Stimulated activated CD4-positive, alpha-beta T cell treated with anti-CD3 and anti-CD28 coated beads, Interleukin-1b, Interleukin-23, amount 100 ng/mL, for 24 hours (primary cell): ENCODE data around the gene ARHGAP22.

Experiments
- DNase-seq, 4 experiments: peaks; one replicate each; pipeline ENCODE4 v3.0.0-alpha.2; 2020; ENCODE audit warnings: low read depth in 4 of 4, low spot score in 1 of 4

ARHGAP22 gene

DNA sequence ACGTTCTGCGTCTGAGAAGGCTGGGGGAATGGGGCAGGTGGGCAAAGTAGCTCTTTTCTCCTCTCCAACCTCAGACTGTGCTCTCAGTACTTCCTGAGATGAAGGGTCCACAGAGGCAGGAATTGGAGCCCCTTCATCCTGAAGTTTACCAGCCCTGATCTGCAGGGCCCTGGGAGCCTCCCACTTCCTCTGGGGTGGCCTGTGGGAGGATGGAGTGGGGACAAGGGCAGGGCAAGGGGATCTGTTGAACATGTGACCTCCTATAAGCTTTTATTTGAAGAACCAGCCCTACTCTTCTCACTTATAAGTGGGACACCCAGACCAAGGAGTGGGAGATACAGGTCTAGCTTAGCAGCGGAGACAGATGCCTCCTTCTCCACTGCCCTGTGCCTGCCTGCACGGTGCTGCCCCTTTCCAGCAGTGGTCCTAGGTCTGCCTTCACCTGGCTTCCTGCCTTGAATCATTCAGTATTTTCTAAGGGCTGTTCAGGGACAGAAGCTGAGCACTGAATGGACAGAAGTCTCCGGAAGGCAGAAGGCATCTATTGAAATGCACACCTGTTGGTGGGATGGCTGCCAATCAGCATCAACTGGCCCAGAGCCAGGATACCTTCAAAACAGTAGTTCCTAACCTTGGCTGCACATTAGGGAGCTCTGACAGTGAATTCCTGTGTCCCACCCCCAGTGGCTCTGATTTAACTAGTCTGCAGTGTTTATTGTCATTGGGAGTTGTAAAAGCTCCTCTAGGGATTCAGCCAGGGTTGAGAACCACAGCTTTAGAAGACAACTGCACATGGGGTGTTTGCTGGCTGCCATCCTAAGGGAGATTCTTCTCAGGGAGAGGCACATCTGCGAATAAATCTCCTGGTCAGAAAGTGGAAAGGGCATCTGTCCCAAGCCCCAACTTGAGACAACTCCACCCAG lies 2.7 kb upstream of the ARHGAP22 start:
- no peak for DNase-seq

DNA sequence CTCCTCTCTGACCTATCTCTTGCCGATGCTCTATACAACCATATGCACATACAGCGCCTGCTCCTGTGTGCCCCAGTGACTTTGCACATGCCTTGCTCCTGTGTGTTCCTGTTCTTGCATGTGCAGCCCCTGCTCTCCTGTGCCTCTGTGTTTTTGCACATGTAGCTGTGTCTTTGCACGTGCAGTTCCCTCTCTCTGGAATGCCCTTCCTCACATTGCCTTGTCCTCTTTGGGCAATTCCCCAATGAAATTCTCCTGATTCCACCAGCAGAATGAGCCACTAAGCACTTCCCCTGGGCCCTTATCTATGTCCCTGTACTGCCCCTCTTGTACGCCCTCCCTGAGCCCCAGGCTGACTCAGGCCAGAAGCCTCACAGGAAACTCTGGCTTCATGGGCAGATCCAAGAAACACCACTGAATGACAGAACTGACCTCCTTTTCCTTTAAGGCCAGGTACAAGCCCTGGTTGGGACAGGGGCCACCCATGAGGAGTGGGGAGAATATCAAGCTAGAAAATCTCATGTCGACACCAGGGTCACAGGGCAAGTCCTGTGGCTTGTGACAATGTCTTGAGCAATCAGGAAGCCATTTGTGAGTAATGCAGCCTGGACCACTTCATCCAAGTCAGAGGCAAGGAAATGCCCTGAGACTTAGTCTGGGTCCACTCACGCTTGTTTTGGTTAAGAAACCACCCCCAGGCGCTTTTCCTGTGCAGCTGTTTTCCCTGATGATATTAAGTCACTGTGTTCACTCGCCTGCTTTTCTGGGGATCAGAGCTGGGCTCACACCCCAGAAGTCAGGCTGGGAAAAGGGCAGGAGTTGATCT lies 1.9 kb upstream of the ARHGAP22 start:
- DNase-seq: no peak

DNA sequence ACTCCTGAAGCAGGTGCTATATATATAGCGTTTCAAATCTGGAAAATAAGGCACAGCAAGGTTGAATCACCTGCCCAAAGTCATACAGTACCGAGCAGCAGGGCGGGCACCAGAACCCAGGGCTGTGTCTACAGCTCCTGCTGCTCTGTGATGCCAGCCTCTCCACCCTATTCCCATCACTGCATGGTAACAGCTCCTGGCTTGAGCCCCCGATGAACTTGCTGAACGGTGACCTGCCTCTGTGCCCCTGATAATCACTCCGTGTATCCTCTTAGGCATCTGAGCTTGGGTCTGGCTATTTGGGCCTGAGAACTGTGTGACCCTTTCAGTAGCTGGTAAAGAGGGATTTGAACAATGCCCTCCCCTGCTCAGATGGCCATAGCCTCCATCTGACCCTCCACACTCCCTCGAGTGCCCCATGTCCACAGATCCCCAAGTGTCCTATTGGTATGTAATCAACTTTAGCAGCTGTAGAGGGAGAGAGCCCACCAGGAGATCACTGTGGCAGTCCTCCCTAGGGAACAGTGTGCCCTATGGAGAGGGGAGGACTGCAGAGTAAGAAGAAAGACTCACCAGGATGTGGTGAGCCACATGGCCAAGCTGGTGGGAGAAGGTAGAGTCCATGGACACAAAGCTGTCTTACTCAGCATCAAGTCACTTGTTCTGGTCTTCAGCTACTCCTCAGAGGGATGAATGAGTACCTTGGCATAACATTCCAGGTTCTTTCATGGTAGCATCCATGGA lies 1.1 kb upstream of the ARHGAP22 start:
- DNase-seq: no peak

DNA sequence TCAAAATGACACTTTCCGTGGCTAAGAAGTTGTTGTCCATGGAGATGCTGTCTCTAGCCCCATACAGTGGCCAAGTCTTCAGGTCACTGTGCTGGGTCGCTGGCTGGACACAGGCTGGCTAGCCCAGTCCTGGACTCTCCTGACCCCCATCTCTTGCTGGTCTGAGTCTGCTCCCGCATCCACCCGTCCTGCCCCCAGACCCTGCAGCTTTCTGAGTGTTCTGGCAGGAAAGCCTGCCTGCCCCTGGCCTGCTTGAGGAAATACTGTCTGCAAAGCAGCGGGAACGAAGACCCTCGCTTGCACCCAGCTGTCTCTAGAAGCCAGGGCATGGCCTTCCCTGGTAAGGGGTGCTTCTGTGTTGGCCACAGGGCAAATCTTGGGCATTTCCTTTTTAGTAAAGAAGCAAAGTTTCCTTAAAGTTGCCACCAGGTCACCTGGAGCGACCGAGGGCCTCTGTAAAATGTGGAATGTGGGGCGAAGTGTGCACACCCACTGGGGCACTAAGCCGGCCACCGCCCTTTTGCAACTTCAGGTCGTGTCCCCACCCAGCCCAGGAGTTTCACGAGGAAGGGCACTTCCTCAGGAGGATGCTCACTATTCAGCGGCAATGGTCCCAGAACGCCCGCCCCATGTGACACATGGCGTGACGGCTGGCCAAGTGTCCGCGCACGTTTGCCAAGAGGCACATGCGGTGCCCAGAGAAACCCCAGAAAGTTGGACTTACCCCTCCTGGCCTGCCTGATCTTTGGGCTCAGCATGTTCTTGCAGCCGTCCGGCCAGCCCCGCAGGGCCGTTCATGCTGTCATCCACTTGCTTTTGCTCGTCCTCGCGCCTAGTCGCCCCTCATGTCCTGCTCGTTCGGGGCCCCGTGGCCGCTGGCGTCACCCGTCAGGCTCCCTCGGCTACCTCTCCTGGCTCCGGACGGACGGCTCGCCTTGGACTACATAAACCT lies 558 bp downstream of the ARHGAP22 start:
- no peak for DNase-seq

DNA sequence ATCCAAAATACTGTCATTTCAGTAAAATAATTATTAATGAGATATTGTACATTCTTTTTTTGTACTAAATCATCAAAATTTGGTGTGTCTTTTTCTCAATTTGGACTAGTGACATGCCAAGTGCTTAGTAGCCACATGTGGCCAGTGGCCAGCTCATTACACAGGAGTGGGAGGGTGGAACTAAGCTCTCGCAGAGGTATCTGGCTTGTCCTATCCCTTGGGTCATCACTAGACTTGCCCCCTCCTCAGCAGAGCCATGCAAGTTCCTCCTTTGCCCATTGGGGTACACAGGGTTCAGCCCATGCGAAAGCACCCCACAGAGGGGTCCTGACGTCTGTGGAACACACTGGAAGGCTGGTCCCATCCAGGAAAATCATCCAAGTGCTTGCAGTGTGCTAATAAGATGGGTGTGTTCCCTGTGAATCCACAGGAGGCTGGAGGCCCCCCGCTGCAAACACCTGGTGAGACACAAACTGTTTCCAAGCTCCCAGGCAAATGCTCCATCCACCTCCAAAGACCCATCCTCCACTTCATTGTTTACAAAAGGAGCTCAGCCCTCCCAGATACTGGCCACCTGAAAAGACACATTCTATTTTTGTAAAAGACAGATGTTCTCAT lies 1.3 kb downstream of the ARHGAP22 start:
- no peak for DNase-seq

DNA sequence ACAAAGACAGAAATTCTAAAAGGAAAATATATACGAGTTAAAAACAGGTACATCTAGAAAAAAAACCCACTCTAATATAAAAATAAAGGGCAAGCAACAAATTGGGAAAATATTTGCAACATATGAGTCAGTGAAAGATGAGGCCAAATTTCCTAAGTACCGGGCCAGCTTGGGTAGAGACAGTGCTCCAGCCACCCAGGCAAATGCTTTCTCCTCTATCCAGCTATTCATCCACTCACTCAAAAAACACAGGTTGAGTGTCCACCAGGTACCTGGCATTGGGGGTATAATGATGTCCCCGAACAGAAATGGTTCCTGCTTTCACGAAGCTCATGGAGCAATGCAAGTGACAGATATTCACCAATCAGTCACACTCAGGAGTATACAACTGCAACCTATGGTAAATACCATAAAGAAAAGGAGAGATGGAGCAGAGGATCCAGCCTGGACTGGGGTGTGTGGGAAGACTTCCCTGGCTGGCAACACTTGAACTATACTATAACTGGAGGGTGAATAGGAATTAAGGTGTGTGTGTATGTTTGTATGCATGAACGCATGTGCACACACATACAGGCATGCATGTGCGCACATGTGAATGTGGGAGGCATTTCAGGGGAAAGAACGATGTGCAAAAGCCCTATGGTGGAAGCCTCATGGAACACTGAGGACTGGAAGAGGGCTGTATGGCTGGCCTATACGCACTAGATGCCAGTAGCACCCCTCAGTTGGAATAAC lies 2.3 kb downstream of the ARHGAP22 start:
- DNase-seq: no peak

DNA sequence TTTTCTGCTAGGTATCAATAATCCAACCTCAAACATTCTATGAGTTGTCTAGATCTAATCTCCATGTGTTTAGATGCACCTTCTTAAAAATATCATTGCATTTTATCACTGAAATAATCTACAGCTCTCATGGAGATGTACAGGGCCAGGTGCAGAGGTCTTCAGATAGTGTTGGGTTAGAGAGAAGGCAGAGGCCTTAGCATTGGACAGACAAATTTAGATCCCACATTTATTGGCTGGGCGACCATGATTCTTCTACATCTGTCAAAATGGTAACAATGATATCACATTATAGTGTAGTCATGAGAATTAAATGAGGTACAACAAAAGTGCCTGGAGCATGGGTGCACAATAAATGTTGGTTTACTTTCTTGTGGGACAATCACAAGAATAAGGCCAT lies 3.1 kb downstream of the ARHGAP22 start:
- no peak for DNase-seq

DNA sequence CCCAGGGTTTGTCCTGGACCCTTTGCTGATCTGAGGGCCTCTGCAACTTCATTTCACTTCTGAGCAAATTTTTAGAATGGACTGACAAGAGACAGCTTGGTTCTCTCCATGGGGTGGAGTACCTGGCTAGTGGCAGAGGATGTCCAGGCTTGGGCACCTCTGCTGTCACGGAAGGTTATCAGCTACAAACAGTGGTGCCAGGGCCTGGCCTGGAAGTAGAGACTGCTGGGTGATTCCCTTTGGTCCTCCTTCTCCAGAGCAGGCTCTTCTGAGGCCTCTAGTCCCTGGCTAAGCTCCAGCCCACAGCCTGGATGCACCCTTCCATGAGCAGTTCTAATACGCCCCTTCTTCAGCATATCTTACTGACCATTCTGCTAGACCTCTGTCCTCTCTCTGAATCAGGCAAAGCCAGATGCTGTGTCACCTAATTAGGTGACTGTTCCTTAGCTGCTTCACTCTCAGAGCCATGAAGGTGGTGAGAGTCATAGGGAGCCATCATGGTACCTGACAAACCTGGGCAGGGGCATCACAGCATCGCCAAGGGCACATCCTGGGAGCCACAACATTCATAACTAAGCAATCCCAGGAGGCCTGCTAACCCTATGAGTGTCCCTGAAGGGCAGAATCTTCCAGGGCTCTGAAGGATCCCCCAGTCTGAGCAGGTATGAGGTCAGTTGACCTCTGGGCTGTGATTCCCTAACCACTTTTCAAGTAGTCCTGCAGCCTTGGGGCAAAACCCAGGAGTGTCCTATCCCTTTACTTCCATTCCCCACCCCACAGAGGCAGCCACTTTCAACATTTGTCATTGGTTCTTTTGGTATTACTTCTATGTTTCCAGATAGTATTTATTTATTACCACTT lies 4.0 kb downstream of the ARHGAP22 start:
- DNase-seq: no peak

DNA sequence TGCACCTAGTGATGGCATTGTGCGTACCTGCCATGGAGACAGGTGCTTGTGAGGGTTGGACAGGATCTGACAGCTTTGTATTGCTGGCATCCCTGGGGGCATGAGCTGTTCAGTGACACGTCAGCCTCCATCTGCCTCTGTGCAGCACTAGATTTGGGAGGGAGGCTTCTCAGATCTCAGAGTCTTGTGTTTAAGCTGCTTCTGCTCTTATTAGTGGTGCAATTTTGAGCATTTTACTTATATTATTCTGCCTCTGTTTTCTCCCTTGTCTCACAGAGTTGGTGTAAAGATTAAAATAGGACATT lies 5.1 kb downstream of the ARHGAP22 start:
- no peak for DNase-seq

DNA sequence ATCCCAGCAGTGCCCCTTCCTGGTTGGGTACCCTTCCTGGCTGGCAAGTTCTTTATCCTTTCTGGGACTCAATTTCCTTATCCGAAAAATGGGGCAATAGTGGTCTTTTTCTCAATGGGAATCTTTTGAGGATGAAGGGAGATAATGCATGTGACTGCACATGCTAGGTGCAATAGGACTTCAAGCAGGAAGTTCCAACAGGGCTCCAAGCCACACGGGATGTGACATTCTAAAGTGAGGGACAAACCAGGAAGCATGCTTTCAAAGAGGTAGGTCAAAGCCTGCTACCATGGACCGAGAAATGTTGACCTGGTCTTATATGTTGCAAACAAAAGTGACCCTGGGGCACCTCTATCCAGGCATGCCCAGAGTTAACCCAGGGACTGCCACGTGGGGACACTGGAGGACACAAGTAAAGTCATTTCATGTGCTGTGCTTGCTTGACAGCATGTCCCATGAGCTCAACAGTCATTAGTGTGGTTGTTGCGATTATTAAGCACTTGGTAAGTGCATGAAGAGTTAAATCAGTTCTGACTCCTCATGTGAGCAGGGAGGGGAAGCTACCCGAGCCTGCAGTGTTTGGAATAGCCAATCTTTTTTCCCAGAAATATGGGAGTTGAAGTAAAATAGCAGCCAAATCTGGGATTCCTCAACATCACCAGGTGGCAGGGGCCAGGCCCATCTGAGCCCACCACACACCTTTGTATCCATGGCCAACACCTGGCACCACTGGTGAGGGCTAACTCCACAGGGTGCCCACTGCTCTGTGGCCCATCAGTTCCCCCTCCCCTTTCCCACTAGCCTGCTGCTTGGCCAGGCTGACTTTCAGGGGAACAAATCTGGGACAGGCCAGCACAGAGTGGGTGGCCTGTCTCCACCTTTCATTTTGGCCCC lies 5.7 kb downstream of the ARHGAP22 start:
- no peak for DNase-seq

DNA sequence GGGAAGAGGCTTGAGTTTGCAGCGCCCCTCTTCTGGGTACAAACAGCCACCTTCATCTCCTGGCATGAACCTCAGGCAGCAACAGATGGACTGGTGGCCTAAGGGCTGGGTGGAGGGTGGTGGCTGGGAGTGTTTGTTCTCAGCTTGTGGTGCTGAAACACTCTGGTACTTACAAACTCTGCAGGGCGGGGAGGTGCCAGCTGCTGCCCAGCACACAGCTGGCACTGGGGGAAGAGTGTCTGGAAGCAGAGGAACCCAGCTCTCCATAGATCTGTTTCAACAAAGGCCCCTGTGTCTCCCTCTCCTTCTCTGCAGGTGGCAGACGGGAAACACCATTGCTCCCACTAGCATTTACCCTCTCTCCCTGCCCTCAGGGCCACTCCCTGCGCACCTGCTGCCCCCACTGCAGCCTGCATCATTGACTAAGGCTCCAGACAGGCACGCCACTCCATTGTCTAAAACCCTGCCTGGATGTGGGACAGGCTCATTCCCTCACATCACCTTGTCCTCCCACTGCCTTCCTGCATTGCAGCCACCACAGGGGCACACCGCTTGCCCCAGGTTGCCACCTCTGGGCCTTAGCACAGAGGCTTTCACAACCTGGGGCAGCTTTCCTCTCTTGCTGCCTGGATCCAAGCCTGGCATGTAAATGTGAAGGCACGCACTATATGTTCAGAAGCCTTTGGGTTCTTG lies 6.5 kb downstream of the ARHGAP22 start:
- DNase-seq: no peak

DNA sequence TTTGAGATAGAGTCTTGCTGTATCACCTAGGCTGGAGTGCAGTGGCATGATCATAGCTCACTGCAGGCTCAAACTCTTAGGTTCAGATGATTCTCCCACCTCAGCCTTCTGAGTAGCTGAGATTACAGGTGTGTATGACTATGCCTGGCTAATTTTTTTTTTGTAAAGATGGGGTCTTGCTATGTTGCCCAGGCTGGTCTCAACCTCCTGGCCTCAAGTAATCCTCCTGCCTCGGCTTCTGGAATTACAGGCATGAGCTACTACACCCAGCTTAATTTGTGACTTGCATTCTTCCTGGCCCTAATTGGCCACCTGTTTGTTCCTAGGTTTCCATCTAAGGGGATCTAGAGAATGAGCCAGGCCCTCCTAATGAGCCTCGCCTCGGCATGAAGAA lies 9.3 kb downstream of the ARHGAP22 start:
- DNase-seq: no peak

DNA sequence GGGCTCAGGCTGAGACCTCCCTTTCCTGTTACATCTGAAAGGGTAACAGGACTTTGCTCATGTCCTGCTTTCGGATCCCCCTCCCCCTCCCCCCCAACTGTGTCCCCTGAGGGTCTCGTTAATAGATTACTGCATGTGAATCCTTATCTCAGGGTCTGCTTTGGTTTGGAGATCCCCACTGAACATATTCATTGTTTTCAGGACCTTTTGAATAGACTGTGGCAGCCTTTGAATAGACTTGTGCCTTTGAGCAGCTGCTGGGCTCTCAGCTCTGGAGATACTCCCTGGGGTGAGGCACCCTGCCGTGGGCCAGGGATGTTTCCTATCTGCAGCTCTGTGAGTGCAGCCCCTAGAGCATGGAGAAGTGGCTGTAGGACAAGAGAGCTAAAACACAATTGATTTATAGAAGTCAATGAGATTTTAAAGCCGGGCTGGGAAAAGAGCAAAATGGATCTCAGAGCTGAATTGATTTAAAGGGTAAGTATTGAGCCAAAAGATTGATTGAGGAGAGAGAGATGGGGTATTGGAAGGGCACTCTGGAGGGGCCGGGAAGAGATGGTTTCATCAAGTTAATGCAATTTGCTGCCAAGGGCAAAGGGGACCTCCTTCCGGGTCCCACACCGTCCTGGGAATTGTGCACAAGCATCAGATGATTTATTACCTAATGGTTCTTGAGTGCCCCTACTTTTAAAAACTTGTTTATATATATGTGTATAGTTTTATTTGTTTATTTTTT lies 9.9 kb downstream of the ARHGAP22 start:
- no peak for DNase-seq

DNA sequence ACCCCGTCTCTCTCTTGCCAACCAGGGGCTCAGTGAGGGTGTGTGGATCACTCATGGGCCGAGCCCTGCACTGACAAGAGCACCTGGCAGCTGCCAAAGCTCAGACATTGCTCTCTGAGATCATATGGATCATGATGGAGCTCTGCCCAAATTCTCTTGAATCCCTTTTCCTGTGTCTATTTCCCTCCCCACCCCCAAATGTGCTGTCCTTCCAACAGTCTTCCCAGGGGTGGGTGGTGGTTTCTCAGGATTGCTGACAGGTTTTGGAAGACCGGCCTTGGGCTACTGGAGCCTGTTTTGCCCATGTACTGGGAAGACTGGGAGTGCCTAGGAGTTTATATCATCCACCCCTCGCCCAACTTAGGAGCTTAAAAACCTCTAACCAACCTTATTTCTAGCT lies 10.5 kb downstream of the ARHGAP22 start:
- DNase-seq: no peak

DNA sequence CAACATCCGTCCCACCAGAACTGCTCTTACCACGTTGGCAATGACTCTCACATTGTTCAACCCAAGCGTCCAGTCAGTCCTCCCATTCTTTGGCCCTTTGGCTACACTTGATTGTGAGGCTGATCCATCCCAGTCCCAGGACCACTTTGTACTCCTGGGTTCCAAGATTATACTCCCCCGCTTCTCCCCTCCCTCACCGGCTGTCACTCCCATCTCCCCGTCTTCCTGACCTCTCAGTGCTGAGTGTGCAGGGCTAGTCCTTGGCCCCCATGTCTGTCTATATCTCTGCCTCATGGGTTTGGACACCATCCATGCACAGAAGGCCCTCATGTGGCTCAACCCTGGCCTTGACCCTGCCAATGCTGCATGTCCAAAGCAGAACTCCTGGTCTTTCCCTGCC lies 12.5 kb downstream of the ARHGAP22 start:
- no peak for DNase-seq

DNA sequence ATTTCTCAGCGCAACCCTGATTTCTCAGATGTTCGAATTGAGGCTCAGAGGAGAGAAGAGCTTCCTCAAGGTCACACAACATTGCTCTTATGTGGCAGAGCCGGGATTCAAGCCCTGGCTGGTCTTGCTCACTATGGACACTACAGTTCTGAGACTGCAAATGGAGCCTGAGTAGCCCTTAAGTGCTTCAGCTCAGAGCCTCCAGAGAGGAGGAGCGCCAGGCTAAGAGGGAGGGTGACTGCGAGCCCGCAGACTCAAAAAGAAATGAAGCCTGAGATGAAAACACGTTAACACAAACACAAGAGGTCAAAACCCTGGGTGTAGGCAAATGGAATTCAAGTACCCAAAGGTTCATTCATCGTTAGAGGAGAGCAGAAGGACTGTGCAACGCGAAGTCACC lies 13.9 kb downstream of the ARHGAP22 start:
- DNase-seq: no peak
